K562 (cell line): ENCODE measurements around the gene AMBRA1. TPM values are rescaled to one million over a fixed set of nuclear protein-coding genes. Genes with fewer than 3 reads are reported as not detected.
A peak's percentile ranks its signal among the peaks of the same experiment; 100 is the strongest.
"Not testable (repeated sequence)": the region's sequence is repeated elsewhere in the genome, so short reads cannot be mapped to it uniquely, and the experiment has no call there.

Source experiments
- ATAC-seq: fragments of 200-7000 bp; cut with Tn5 transposase; 3 replicates; pipeline ENCODE4 v1.9.1; 2020; ENCODE audit warnings: moderate library complexity
- BruUV-seq: library from RNA; stranded (reverse); fragments of 400-500 nt; replicated peaks from 2 replicates; lab custom pipeline; 2021; lab: Mats Ljungman, UMichigan
- CTCF ChIA-PET: fragments of 300-600 bp; formaldehyde crosslinking; extraction: SDS; loops from one replicate; lab custom pipeline; 2021; ENCODE audit warnings: low intra/inter-chr PET ratio; lab: Yijun Ruan, JAX
- POLR2A ChIA-PET: fragments of 300-600, 350-650 bp; sonication (Branson Sonifier 250); formaldehyde crosslinking; extraction: SDS; loops from one replicate; lab custom pipeline; 2021; ENCODE audit warnings: antibody characterized with exemption, inconsistent platforms; lab: Yijun Ruan, JAX
- DNase-seq, 4 experiments: peaks; one replicate each; pipeline versions ENCODE4 v3.0.0 to v3.0.0-alpha.2; 2011 to 2018; ENCODE audit warnings: low spot score in 3 of 4, mixed read lengths in 3 of 4; ENCODE audit errors: extremely low read depth in 1 of 4
- FAIRE-seq: peaks from 2 replicates; lab custom pipeline; 2011; peaks lifted over from hg19 to GRCh38; lab: Jason Lieb, UNC
- H2AFZ ChIP-seq: 2 replicates; pipeline ENCODE4 v1.6.0; 2011; ENCODE audit warnings: low read depth, low read length, control low read depth, inconsistent platforms
- H3K27ac ChIP-seq: fragments of 200-600 bp; 3 replicates; pipeline ENCODE4 v1.8.0; 2011; ENCODE audit warnings: low read depth, mild to moderate bottlenecking, control low read depth, inconsistent platforms, low read length, moderate library complexity, mixed read lengths; ENCODE audit errors: extremely low read depth
- H3K27me3 ChIP-seq, 2 experiments: fragments of 300-600 bp in 1 of 2; 2 replicates in 1 of 2; 3 replicates in 1 of 2; pipeline versions ENCODE4 v1.6.0 to v1.8.0; 2011; ENCODE audit warnings: inconsistent platforms in 2 of 2, low read length in 2 of 2, mild to moderate bottlenecking in 1 of 2, mixed read lengths in 1 of 2, moderate library complexity in 1 of 2; ENCODE audit not compliant: control insufficient read depth in 2 of 2, insufficient read depth in 2 of 2
- H3K36me3 ChIP-seq: fragments of 300-600 bp; 3 replicates; pipeline ENCODE4 v1.8.0; 2011; ENCODE audit warnings: mild to moderate bottlenecking, low read length, inconsistent platforms; ENCODE audit not compliant: control insufficient read depth, insufficient read depth
- H3K4me1 ChIP-seq, 2 experiments: fragments of 200-600 bp in 1 of 2; replicated peaks in 1 of 2; 2 replicates in 1 of 2; 3 replicates in 1 of 2; pipeline versions ENCODE4 v1.5.1 to v1.8.0; 2011; ENCODE audit warnings: inconsistent platforms in 2 of 2, low read length in 2 of 2, mild to moderate bottlenecking in 1 of 2, mixed read lengths in 1 of 2, moderate library complexity in 1 of 2; ENCODE audit not compliant: control insufficient read depth in 2 of 2, insufficient read depth in 2 of 2
- H3K4me2 ChIP-seq: 2 replicates; pipeline ENCODE4 v1.6.1; 2011; ENCODE audit warnings: low read length, control low read depth, inconsistent platforms, mixed read lengths; ENCODE audit not compliant: insufficient read depth
- H3K4me3 ChIP-seq: fragments of 200-600 bp; sonication (generic), shearing (Covaris generic); 2 replicates; pipeline ENCODE4 v1.5.1; 2016; ENCODE audit warnings: control low read depth, inconsistent platforms
- H3K79me2 ChIP-seq: fragments of 200-600 bp; 3 replicates; pipeline ENCODE4 v1.8.0; 2011; ENCODE audit warnings: low read length, inconsistent platforms; ENCODE audit not compliant: control insufficient read depth, insufficient read depth
- H3K9ac ChIP-seq, 2 experiments: 2 replicates each; pipeline versions ENCODE4 v1.6.0 to v1.6.1; 2011; ENCODE audit warnings: low read depth in 2 of 2, low read length in 2 of 2, control low read depth in 1 of 2, inconsistent platforms in 1 of 2, mild to moderate bottlenecking in 1 of 2, mixed read lengths in 1 of 2; ENCODE audit not compliant: insufficient read depth in 1 of 2
- H3K9me1 ChIP-seq: one replicate; pipeline ENCODE4 v1.6.0; 2011; ENCODE audit warnings: inconsistent platforms, mild to moderate bottlenecking, low read length, moderate library complexity; ENCODE audit not compliant: control insufficient read depth, insufficient read depth
- H3K9me3 ChIP-seq: replicated peaks from 2 replicates; pipeline ENCODE4 v1.5.1; 2011; ENCODE audit warnings: low read depth, low read length, inconsistent platforms; ENCODE audit not compliant: control insufficient read depth, insufficient read depth
- H4K20me1 ChIP-seq: replicated peaks from 2 replicates; pipeline ENCODE4 v1.6.1; 2011; ENCODE audit warnings: low read length, inconsistent platforms, mixed read lengths; ENCODE audit not compliant: control insufficient read depth, insufficient read depth
- EP400 ChIP-seq: fragments of 450-650 bp; IDR thresholded peaks from 2 replicates; pipeline ENCODE4 v1.6.1; 2017; ENCODE audit warnings: antibody characterized with exemption, mild to moderate bottlenecking, moderate library complexity
- ZBED1 ChIP-seq: IDR thresholded peaks from 2 replicates; pipeline ENCODE4 v1.6.1; 2014
- WGBS: fragments of 100-300 bp; shearing (Covaris generic); methylation state at CpG from one replicate; pipeline ENCODE4 v1.1.6; 2016; ENCODE audit warnings: low coverage, mixed read lengths; ENCODE audit not compliant: insufficient coverage; ENCODE audit errors: missing lambda C conversion rate; 5-methylcytosine and 5-hydroxymethylcytosine counted together
- in situ Hi-C: fragments of 300-500 bp; cut with MboI; formaldehyde crosslinking; loops from 4 replicates; pipeline ENCODE4 v1.15.0; 2018; ENCODE audit warnings: inconsistent platforms, mixed read lengths
- intact Hi-C: fragments of 100-400 bp; cut with micrococcal nuclease; formaldehyde crosslinking; loops from 2 replicates; pipeline ENCODE4 v1.14.2; 2022
- polyA plus RNA-seq, 8 experiments: library from polyadenylated mRNA; depleted of rRNA in 4 of 8; stranded (reverse) in 5 of 8; unstranded in 3 of 8; fragments of >200 nt; fragmentation: Nextera tagmentation in 2 of 8; fragmentation: Illumina TruSeq in 1 of 8; extraction: Ambion mirVana in 2 of 8; extraction: Trizol in 1 of 8; gene quantifications; 2 replicates each; pipeline versions ENCODE4 v1.2.1 to v1.2.3, GENCODE V29; 2011 to 2014; ENCODE audit warnings: inconsistent platforms in 1 of 8, missing spikeins in 1 of 8
- total RNA-seq, 7 experiments: library from RNA; depleted of rRNA in 6 of 7; stranded (reverse); fragments of >200 nt in 6 of 7; fragmentation: Illumina TruSeq in 2 of 7; extraction: Trizol in 2 of 7; gene quantifications; 2 replicates each; pipeline versions ENCODE4 v1.2.1 to v1.2.3, GENCODE V29; 2011 to 2021; ENCODE audit warnings: low replicate concordance in 1 of 7
- TF ChIP-seq, protein P1 (sequence below): IDR thresholded peaks from 3 replicates; pipeline ENCODE4 v1.6.1; 2011; ENCODE audit warnings: borderline replicate concordance, mild to moderate bottlenecking; ENCODE audit not compliant: insufficient read length, insufficient read depth
- TF ChIP-seq, protein P2 (sequence below): fragments of 250-450 bp; sonication (Bioruptor Pico); IDR thresholded peaks from 2 replicates; pipeline ENCODE4 v1.4.0; 2020
- TF ChIP-seq, protein P3 (sequence below): fragments of 250-450 bp; sonication (Bioruptor Pico); IDR thresholded peaks from 2 replicates; pipeline ENCODE4 v1.8.0; 2022; ENCODE audit warnings: inconsistent platforms, mild to moderate bottlenecking, moderate library complexity, borderline replicate concordance
- TF ChIP-seq, protein P4 (sequence below), 2 experiments: fragments of 450-650 bp; IDR thresholded peaks; 2 replicates each; pipeline ENCODE4 v1.6.1; 2018; ENCODE audit warnings: mild to moderate bottlenecking in 2 of 2, low read depth in 1 of 2; ENCODE audit not compliant: partially characterized antibody in 2 of 2

Gene AMBRA1
- total and polyA plus RNA-seq, 9 of the 15 experiments (the other 6 are each of a cell fraction or from before 2014, with no cell fraction given): 0.15 to 24.5 (median 13.0) TPM

DNA sequence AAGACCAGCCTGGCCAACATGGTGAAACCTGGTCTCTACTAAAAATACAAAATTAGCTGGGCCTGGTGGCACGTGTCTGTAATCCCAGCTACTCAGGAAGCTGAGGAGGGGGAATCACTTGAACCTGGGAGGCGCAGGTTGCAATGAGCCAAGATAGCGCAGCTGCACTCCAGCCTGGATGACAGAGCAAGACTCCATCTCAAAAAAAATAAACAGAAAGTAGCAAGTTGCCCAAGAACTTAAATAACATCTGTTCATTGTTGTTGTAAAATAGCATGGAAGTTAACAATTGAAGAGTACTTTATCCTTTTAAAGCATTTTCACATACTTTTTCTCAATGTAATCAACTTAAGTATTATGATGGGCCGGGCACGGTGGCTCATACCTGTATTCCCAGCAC lies 5.7 kb downstream of the AMBRA1 start (continued):
- TF ChIP-seq, protein P1, sequence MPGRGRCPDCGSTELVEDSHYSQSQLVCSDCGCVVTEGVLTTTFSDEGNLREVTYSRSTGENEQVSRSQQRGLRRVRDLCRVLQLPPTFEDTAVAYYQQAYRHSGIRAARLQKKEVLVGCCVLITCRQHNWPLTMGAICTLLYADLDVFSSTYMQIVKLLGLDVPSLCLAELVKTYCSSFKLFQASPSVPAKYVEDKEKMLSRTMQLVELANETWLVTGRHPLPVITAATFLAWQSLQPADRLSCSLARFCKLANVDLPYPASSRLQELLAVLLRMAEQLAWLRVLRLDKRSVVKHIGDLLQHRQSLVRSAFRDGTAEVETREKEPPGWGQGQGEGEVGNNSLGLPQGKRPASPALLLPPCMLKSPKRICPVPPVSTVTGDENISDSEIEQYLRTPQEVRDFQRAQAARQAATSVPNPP: no peak
- TF ChIP-seq ZBED1: no peak
- no peak for TF ChIP-seq EP400
- TF ChIP-seq, protein P2, sequence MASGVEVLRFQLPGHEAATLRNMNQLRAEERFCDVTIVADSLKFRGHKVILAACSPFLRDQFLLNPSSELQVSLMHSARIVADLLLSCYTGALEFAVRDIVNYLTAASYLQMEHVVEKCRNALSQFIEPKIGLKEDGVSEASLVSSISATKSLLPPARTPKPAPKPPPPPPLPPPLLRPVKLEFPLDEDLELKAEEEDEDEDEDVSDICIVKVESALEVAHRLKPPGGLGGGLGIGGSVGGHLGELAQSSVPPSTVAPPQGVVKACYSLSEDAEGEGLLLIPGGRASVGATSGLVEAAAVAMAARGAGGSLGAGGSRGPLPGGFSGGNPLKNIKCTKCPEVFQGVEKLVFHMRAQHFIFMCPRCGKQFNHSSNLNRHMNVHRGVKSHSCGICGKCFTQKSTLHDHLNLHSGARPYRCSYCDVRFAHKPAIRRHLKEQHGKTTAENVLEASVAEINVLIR (CRISPR knock-in tag): no peak
- TF ChIP-seq, protein P3, sequence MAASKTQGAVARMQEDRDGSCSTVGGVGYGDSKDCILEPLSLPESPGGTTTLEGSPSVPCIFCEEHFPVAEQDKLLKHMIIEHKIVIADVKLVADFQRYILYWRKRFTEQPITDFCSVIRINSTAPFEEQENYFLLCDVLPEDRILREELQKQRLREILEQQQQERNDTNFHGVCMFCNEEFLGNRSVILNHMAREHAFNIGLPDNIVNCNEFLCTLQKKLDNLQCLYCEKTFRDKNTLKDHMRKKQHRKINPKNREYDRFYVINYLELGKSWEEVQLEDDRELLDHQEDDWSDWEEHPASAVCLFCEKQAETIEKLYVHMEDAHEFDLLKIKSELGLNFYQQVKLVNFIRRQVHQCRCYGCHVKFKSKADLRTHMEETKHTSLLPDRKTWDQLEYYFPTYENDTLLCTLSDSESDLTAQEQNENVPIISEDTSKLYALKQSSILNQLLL (CRISPR knock-in tag): no peak

DNA sequence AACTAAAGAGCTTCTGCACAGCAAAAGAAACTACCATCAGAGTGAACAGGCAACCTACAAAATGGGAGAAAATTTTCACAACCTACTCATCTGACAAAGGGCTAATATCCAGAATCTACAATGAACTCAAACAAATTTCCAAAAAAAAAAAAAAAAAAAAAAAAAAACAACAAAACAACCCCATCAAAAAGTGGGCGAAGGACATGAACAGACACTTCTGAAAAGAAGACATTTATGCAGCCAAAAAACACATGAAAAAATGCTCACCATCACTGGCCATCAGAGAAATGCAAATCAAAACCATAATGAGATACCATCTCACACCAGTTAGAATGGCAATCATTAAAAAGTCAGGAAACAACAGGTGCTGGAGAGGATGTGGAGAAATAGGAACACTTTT lies 10.3 kb downstream of the AMBRA1 start:
- ATAC-seq, CTCF ChIA-PET, H3K9ac ChIP-seq, H3K27ac ChIP-seq, BruUV-seq, H2AFZ ChIP-seq, H3K4me1 ChIP-seq, H3K36me3 ChIP-seq, H3K4me2 ChIP-seq, H3K4me3 ChIP-seq, H3K27me3 ChIP-seq, DNase-seq, H3K9me3 ChIP-seq, intact Hi-C loops, H3K9me1 ChIP-seq, FAIRE-seq, in situ Hi-C loops, H4K20me1 ChIP-seq: not testable (repeated sequence)
- peaks cover 58% of the 10 kb centered on the region for H3K79me2 ChIP-seq
- TF ChIP-seq, protein P4, sequence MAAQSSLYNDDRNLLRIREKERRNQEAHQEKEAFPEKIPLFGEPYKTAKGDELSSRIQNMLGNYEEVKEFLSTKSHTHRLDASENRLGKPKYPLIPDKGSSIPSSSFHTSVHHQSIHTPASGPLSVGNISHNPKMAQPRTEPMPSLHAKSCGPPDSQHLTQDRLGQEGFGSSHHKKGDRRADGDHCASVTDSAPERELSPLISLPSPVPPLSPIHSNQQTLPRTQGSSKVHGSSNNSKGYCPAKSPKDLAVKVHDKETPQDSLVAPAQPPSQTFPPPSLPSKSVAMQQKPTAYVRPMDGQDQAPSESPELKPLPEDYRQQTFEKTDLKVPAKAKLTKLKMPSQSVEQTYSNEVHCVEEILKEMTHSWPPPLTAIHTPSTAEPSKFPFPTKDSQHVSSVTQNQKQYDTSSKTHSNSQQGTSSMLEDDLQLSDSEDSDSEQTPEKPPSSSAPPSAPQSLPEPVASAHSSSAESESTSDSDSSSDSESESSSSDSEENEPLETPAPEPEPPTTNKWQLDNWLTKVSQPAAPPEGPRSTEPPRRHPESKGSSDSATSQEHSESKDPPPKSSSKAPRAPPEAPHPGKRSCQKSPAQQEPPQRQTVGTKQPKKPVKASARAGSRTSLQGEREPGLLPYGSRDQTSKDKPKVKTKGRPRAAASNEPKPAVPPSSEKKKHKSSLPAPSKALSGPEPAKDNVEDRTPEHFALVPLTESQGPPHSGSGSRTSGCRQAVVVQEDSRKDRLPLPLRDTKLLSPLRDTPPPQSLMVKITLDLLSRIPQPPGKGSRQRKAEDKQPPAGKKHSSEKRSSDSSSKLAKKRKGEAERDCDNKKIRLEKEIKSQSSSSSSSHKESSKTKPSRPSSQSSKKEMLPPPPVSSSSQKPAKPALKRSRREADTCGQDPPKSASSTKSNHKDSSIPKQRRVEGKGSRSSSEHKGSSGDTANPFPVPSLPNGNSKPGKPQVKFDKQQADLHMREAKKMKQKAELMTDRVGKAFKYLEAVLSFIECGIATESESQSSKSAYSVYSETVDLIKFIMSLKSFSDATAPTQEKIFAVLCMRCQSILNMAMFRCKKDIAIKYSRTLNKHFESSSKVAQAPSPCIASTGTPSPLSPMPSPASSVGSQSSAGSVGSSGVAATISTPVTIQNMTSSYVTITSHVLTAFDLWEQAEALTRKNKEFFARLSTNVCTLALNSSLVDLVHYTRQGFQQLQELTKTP (IDR thresholded peaks at IDR 0.05; ENCODE audit: low read depth in 1 of 2, partially characterized antibody in 2 of 2): peak in 1 of 2 experiments; percentile 95
- POLR2A ChIA-PET: interaction anchor here (1.4 kb wide), 1 partner anchor 23 kb away, joined by 4 read pairs; no protein-coding TSS in a partner anchor
- WGBS: no CpG with 5 or more reads among the region's 1 CpG
